ENCODE results near the gene RPS6KB2. TPM values are rescaled to one million over a fixed set of nuclear protein-coding genes. Genes with fewer than 3 reads are reported as not detected.

Gene RPS6KB2
- polyA plus RNA-seq, 4 donors: 39.0 to 88.1 (median 74.3) TPM

GRCh38 chr11:67410984-67411784 lies 17.1 kb upstream of the RPS6KB2 start:
- peaks cover 0 to 18% (median 2%) of the 10 kb centered on the region in 3 donors for H3K27me3 ChIP-seq (ENCODE audit: control insufficient read depth in 3 of 3, insufficient read depth in 3 of 3, low read length in 3 of 3)
- DNase-seq (no peak), FAIRE-seq (no peak)
- H3K27ac ChIP-seq (ENCODE audit: low read depth in 1 of 3, low read length in 2 of 3): no peak overlapping the region
- WGBS, 3 donors: 68 to 81% (median 76%) methylated on average over 16 to 17 of the region's 17 CpGs
- peaks cover 0 to 21% (median 2%) of the 10 kb centered on the region in 3 donors for H3K4me1 ChIP-seq (ENCODE audit: control insufficient read depth in 3 of 3, insufficient read depth in 2 of 3, low read depth in 1 of 3, low read length in 2 of 3)
- H3K36me3 ChIP-seq (ENCODE audit: control insufficient read depth in 3 of 3, insufficient read depth in 2 of 3, low read depth in 1 of 3, low read length in 3 of 3): no peaks in the 10 kb centered on the region
- H3K4me3 ChIP-seq (ENCODE audit: low read depth in 1 of 3, low read length in 3 of 3): no peak overlapping the region
- H3K9me3 ChIP-seq (ENCODE audit: control insufficient read depth in 2 of 2, insufficient read depth in 1 of 2, low read depth in 1 of 2, low read length in 1 of 2): no peaks in the 10 kb centered on the region

GRCh38 chr11:67411785-67412152 lies 16.5 kb upstream of the RPS6KB2 start:
- H3K4me3 ChIP-seq (ENCODE audit: low read depth in 1 of 3, low read length in 3 of 3): no peak overlapping the region
- no peak for DNase-seq
- no peak overlapping the region for H3K27ac ChIP-seq (ENCODE audit: low read depth in 1 of 3, low read length in 2 of 3)
- no peak for FAIRE-seq
- no peaks in the 10 kb centered on the region for H3K9me3 ChIP-seq (ENCODE audit: control insufficient read depth in 2 of 2, insufficient read depth in 1 of 2, low read depth in 1 of 2, low read length in 1 of 2)
- peaks cover 0 to 21% (median 2%) of the 10 kb centered on the region in 3 donors for H3K4me1 ChIP-seq (ENCODE audit: control insufficient read depth in 3 of 3, insufficient read depth in 2 of 3, low read depth in 1 of 3, low read length in 2 of 3)
- H3K36me3 ChIP-seq (ENCODE audit: control insufficient read depth in 3 of 3, insufficient read depth in 2 of 3, low read depth in 1 of 3, low read length in 3 of 3): no peaks in the 10 kb centered on the region
- H3K27me3 ChIP-seq (ENCODE audit: control insufficient read depth in 3 of 3, insufficient read depth in 3 of 3, low read length in 3 of 3): peaks cover 0 to 18% (median 2%) of the 10 kb centered on the region in 3 donors
- 30 to 60% (median 50%) methylated on average over 7 of the region's 7 CpGs for WGBS, 3 donors

- Histone ChIP-seq H3K4me3 (ENCODE audit: low read depth in 1 of 3, low read length in 3 of 3) (no peak overlapping the region), H3K4me1 (ENCODE audit: control insufficient read depth in 3 of 3, insufficient read depth in 2 of 3, low read depth in 1 of 3, low read length in 2 of 3) (peaks cover 0 to 21% (median 2%) of the 10 kb centered on the region in 3 donors), H3K9me3 (ENCODE audit: control insufficient read depth in 2 of 2, insufficient read depth in 1 of 2, low read depth in 1 of 2, low read length in 1 of 2) (no peaks in the 10 kb centered on the region), H3K36me3 (ENCODE audit: control insufficient read depth in 3 of 3, insufficient read depth in 2 of 3, low read depth in 1 of 3, low read length in 3 of 3) (no peaks in the 10 kb centered on the region), H3K27ac (ENCODE audit: low read depth in 1 of 3, low read length in 2 of 3) (no peak overlapping the region), H3K27me3 (ENCODE audit: control insufficient read depth in 3 of 3, insufficient read depth in 3 of 3, low read length in 3 of 3) (peaks cover 0 to 18% (median 2%) of the 10 kb centered on the region in 3 donors)
- DNase-seq: no peak
- FAIRE-seq: no peak
- 54 to 72% (median 55%) methylated on average over 9 of the region's 9 CpGs for WGBS, 3 donors
Measured at GRCh38 chr11:67412495-67413179, 15.7 kb upstream of the RPS6KB2 start.

- H3K4me1 ChIP-seq (ENCODE audit: control insufficient read depth in 3 of 3, insufficient read depth in 2 of 3, low read depth in 1 of 3, low read length in 2 of 3): peaks cover 0 to 21% (median 2%) of the 10 kb centered on the region in 3 donors
- H3K9me3 ChIP-seq (ENCODE audit: control insufficient read depth in 2 of 2, insufficient read depth in 1 of 2, low read depth in 1 of 2, low read length in 1 of 2): no peaks in the 10 kb centered on the region
- H3K27ac ChIP-seq (ENCODE audit: low read depth in 1 of 3, low read length in 2 of 3): no peak overlapping the region
- FAIRE-seq: no peak
- H3K36me3 ChIP-seq (ENCODE audit: control insufficient read depth in 3 of 3, insufficient read depth in 2 of 3, low read depth in 1 of 3, low read length in 3 of 3): no peaks in the 10 kb centered on the region
- H3K4me3 ChIP-seq (ENCODE audit: low read depth in 1 of 3, low read length in 3 of 3): no peak overlapping the region
- peaks cover 0 to 18% (median 2%) of the 10 kb centered on the region in 3 donors for H3K27me3 ChIP-seq (ENCODE audit: control insufficient read depth in 3 of 3, insufficient read depth in 3 of 3, low read length in 3 of 3)
- WGBS, 3 donors: 39 to 66% (median 50%) methylated on average over 2 of the region's 2 CpGs
- DNase-seq: no peak
Measured at GRCh38 chr11:67413266-67413849, 14.9 kb upstream of the RPS6KB2 start.

- H3K4me3 ChIP-seq (ENCODE audit: low read depth in 1 of 3, low read length in 3 of 3): peak within 1 kb of the TSS in 1 of 3 donors; percentile 26
Measured at GRCh38 chr11:67415501-67416304, 12.6 kb upstream of the RPS6KB2 start, which contains the start of gene CARNS1. CARNS1 (plus strand) TSS chr11:67415678; CDS start chr11:67416200, 522 bp downstream.

GRCh38 chr11:67416416-67417335 lies 11.6 kb upstream of the RPS6KB2 start:
- peaks cover 0 to 18% (median 2%) of the 10 kb centered on the region in 3 donors for H3K4me1 ChIP-seq (ENCODE audit: control insufficient read depth in 3 of 3, insufficient read depth in 2 of 3, low read depth in 1 of 3, low read length in 2 of 3)
- FAIRE-seq: no peak
- no peak overlapping the region for H3K4me3 ChIP-seq (ENCODE audit: low read depth in 1 of 3, low read length in 3 of 3)

More at GRCh38 chr11:67415501-67416304, 12.6 kb upstream of the RPS6KB2 start, which contains the start of gene CARNS1:
- 3 to 9% (median 6%) methylated on average over 37 to 67 of the region's 67 CpGs for WGBS, 3 donors
- Histone ChIP-seq H3K4me1 (ENCODE audit: control insufficient read depth in 3 of 3, insufficient read depth in 2 of 3, low read depth in 1 of 3, low read length in 2 of 3) (peaks cover 0 to 24% (median 2%) of the 10 kb centered on the region in 3 donors), H3K27me3 (ENCODE audit: control insufficient read depth in 3 of 3, insufficient read depth in 3 of 3, low read length in 3 of 3) (peaks cover 0 to 15% (median 2%) of the 10 kb centered on the region in 3 donors), H3K36me3 (ENCODE audit: control insufficient read depth in 3 of 3, insufficient read depth in 2 of 3, low read depth in 1 of 3, low read length in 3 of 3) (no peaks in the 10 kb centered on the region), H3K9me3 (ENCODE audit: control insufficient read depth in 2 of 2, insufficient read depth in 1 of 2, low read depth in 1 of 2, low read length in 1 of 2) (no peaks in the 10 kb centered on the region), H3K27ac (ENCODE audit: low read depth in 1 of 3, low read length in 2 of 3) (no peak within 1 kb of the TSS)
- FAIRE-seq (no peak), DNase-seq (no peak)

GRCh38 chr11:67417425-67417824 lies 10.9 kb upstream of the RPS6KB2 start:
- H3K4me3 ChIP-seq (ENCODE audit: low read depth in 1 of 3, low read length in 3 of 3): no peak overlapping the region
- H3K27ac ChIP-seq (ENCODE audit: low read depth in 1 of 3, low read length in 2 of 3): no peak overlapping the region
- peaks cover 0 to 16% (median 2%) of the 10 kb centered on the region in 3 donors for H3K4me1 ChIP-seq (ENCODE audit: control insufficient read depth in 3 of 3, insufficient read depth in 2 of 3, low read depth in 1 of 3, low read length in 2 of 3)
- no peaks in the 10 kb centered on the region for H3K9me3 ChIP-seq (ENCODE audit: control insufficient read depth in 2 of 2, insufficient read depth in 1 of 2, low read depth in 1 of 2, low read length in 1 of 2)
- FAIRE-seq (no peak), DNase-seq (no peak)
- H3K27me3 ChIP-seq (ENCODE audit: control insufficient read depth in 3 of 3, insufficient read depth in 3 of 3, low read length in 3 of 3): peaks cover 0 to 8% (median 2%) of the 10 kb centered on the region in 3 donors
- WGBS, 3 donors: 81 to 85% (median 84%) methylated on average over 10 to 12 of the region's 12 CpGs
- no peaks in the 10 kb centered on the region for H3K36me3 ChIP-seq (ENCODE audit: control insufficient read depth in 3 of 3, insufficient read depth in 2 of 3, low read depth in 1 of 3, low read length in 3 of 3)

More at GRCh38 chr11:67416416-67417335, 11.6 kb upstream of the RPS6KB2 start:
- DNase-seq: no peak
- Histone ChIP-seq H3K36me3 (ENCODE audit: control insufficient read depth in 3 of 3, insufficient read depth in 2 of 3, low read depth in 1 of 3, low read length in 3 of 3) (no peaks in the 10 kb centered on the region), H3K27ac (ENCODE audit: low read depth in 1 of 3, low read length in 2 of 3) (no peak overlapping the region), H3K9me3 (ENCODE audit: control insufficient read depth in 2 of 2, insufficient read depth in 1 of 2, low read depth in 1 of 2, low read length in 1 of 2) (no peaks in the 10 kb centered on the region), H3K27me3 (ENCODE audit: control insufficient read depth in 3 of 3, insufficient read depth in 3 of 3, low read length in 3 of 3) (peaks cover 0 to 8% (median 2%) of the 10 kb centered on the region in 3 donors)
- WGBS, 3 donors: 58 to 61% (median 60%) methylated on average over 21 of the region's 21 CpGs

All from small intestine (tissue), 7 donors.